ENCODE measurements around the gene IFITM10.

Gene IFITM10

DNA sequence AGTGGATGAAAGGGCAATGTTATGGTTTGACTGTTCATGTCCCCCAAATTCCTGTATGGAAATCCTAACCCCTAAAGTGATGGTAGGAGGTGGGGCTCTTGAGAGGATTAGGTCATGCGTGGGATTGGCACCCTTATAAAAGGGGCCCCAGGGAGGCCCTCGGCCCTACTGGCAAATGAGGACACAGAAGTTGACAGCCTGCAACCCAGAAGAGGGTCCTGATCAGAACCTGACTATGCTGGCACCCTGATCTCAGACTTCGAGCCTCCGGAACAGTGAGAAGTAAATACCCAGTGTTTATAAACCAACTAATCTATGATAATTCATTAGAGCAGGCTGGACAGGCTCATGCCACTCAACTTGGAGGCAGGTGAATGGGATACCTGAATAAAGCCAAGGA lies 8.7 kb downstream of the IFITM10 start:
- DNase-seq (ENCODE audit: low read depth, low spot score) = no peak

DNA sequence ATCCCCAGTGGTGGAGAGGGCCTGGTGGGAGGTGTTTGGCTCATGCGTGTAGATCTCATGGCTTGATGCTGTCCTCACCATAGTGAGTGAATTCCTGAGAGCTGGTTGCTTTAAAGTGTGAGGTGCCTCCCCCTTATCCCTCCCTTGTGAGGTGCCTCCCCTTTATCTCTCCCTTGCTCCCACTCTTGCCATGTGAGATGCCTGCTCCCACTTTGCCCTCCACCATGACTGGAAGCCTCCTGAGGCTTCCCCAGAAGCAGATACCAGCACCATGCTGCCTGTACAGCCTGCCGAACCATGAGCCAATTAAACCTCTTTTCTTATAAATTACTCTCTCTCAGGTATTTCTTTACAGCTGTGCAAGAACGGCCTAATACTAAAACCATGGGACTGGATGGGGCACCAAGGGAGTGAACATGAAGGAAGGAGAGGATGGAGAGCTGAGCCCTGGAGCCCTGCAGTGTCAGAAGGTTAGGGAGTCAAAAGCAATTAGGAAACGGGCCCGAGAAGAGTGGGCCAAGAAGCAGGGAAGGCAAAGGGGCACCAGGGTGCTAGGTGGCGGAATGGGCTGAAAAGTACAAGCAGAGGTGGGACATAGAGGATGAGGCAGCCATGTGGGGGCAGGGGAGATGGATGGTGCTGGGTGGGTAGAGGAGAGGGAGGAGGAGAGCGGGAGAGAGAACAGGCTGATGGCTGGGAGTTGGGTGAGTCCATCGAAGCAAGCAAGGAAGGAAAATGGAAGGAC lies 9.4 kb downstream of the IFITM10 start:
- no peak for DNase-seq (ENCODE audit: low read depth, low spot score)

DNA sequence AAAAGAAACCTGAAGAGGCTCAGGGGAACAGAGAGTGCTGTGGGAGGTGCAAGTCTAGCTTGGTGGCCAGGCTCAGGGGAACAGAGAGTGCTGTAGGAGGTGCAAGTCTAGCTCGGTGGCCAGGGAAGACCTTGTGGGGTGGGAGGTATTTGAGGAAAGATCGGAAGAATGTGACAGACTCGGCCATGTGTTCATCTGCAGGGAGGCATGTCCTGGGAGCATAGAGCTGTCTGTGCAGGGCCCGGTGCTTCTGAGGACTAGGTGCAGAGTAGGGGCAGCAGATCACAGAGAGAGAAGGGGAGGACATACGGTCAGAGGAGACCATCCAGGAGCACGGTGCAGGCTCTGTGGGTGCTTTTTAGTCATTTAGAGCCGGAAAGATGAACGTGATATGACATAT lies 10.8 kb downstream of the IFITM10 start:
- DNase-seq (ENCODE audit: low read depth, low spot score) = no peak

DNA sequence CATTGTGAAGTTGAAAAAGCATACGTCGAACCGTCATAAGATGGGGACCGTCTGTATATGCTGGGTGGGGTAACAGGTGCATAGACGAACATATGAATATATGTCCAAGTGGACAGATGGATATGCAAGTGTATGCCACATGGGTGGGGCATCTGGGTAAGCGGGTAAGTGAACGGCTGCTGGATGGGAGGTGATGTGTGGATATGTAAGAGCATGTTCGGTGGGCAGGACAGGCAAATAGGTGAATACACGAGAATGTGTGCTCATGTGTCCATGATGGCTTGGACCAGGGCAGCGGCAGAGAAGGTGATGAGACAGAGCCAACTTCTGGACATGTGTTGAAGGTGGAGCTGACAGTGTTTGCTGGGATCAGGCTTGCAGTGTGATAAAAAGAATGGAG lies 12.0 kb downstream of the IFITM10 start:
- DNase-seq (ENCODE audit: low read depth, low spot score) = no peak

DNA sequence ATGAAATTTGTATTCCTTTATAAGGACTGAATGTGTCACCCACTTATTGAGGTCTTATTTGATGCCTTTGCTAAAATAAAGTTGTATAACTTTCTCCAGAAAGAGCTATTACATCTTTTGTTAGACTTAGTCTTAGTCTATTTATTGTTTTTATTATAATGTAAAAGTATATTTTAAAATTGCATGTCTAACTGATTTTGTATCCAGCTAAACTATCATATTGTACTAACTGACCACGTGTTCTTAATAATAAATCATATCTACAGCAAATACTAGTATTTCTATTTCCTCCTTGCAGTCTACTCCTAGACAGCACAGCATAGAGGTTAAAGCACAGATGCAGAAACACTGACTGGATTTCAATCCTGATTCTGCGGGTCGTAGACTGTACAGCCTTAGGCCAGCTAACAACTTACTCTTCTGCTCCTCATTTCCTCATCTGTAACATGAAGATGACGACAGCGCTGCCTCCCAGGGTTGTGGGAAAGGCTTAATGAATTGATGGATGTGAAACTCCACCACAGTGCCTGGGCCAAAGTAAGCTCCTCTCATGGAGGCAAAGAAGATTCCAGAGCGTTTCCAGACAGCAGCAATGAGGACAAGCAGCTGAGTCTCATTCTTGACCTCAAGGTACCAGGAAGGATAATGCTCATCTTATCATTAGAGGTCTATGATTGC lies 13.2 kb downstream of the IFITM10 start:
- no peak for DNase-seq (ENCODE audit: low read depth, low spot score)

DNA sequence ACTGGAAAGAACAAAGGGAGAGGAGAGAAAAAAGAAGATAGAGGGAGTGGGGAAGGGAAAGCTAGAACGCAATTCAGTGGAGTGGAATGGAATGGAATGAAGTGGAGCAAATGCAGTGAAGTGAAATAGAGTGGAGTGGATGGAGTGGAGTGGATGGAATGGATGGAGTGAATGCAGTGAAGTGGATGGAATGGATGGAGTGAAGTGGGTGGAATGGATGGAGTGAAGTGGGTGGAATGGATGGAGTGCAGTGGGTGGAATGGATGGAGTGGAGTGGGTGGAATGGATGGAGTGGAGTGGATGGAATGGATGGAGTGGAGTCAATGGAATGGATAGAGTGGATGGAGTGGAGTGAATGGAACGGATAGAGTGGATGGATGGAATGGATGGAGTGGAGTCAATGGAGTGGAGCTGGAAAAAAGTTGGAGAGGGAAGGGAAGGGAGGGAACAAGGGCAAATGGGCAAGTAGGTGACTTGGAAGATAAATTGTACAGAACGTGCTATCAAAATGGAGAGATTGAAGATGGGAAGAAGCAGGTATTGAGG lies 13.9 kb downstream of the IFITM10 start:
- DNase-seq (ENCODE audit: low read depth, low spot score) = no peak

DNA sequence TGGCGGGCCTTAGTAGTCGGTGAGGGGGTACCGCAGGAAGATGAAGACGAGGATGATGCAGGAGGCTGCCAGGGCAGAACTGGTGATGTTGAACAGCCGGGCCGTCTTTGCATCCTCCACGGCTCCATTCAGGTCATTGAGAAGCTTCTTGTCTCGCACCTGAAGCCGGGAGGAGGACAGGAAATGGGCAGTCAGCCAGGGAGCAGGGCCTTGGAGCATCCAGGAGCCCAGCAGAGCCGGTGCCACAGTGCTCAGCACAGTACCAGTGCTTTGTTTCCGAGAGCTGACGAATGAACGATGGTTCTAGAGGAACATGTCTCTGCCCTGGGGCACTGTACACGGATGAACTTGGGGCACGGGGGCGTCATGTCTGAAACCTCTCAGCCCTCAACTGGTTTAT lies 15.1 kb downstream of the IFITM10 start:
- DNase-seq (ENCODE audit: low read depth, low spot score) = no peak

DNA sequence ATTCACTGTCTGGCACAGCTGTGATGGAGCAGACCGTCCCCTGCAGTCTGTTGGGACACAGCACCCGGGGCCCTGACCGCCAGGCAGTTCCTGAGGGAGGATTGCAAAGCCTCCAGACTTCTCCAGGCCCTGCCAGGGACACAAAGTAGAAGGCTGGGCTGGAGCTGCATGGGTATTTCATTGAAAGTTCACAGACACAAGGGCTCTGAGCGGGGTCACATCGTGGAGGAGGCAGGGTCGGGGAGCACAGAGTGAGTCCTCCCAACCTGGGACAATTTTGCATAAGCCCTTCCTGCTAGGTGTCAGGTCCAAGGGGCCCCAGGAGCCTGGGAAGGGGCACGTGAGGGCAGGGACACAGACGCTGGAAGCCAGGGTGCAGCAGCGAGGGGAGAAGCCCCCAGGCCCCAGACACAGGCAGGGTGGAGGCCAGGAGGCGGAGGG lies 15.7 kb downstream of the IFITM10 start:
- DNase-seq (ENCODE audit: low read depth, low spot score) = no peak

GRCh38 chr11:1733716-1734640 lies 16.4 kb downstream of the IFITM10 start:
- DNase-seq (ENCODE audit: low read depth, low spot score) = no peak

- DNase-seq (ENCODE audit: low read depth, low spot score) = no peak
Measured at GRCh38 chr11:1733009-1733715, 17.2 kb downstream of the IFITM10 start.

- no peak for DNase-seq (ENCODE audit: low read depth, low spot score)
Measured at GRCh38 chr11:1732418-1733008, 17.9 kb downstream of the IFITM10 start.

- no peak for DNase-seq (ENCODE audit: low read depth, low spot score)
Measured at GRCh38 chr11:1731451-1732059, 18.8 kb downstream of the IFITM10 start.

GRCh38 chr11:1730059-1730629 lies 20.3 kb downstream of the IFITM10 start:
- no peak for DNase-seq (ENCODE audit: low read depth, low spot score)

DNA sequence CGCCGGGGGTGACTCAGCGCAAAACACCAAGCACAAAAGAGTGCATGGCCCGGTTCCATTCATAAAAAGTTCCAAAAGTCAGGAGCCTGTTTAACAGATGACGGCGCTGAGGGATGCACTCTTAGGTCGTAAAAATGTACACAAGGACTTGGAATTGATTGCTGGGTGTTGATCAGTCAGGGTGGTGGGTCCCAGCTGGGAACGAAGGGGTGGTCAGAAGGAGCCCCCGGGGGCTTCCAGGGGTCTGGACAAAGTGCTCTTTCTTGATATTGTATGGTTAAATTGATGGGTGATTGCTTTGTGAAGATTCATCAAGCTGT lies 20.7 kb downstream of the IFITM10 start:
- DNase-seq (ENCODE audit: low read depth, low spot score) = no peak

GRCh38 chr11:1728931-1729691 lies 21.3 kb downstream of the IFITM10 start:
- no peak for DNase-seq (ENCODE audit: low read depth, low spot score)

DNA sequence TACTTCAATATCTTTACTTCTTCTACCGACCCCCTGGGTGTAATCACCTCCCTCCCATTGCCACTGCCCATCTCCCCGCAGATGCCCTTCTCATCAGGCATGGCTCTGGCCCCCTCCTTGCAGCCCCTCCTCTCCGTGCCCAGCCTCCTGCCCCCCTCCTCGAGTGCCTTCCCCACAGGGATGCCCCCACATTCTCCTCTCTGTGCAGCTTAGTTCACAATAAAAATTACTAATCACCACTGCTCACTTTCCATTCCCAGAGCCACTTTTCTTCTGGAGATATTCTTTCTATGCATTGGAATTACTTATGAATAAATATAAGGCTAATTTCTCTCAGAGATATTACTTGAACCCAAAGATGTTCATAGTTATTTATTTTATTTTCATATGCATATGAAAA lies 22.1 kb downstream of the IFITM10 start:
- DNase-seq (ENCODE audit: low read depth, low spot score) = no peak

GRCh38 chr11:1727861-1728260 lies 22.5 kb downstream of the IFITM10 start:
- no peak for DNase-seq (ENCODE audit: low read depth, low spot score)

- no peak for DNase-seq (ENCODE audit: low read depth, low spot score)
Measured at GRCh38 chr11:1727096-1727690, 23.2 kb downstream of the IFITM10 start.

DNA sequence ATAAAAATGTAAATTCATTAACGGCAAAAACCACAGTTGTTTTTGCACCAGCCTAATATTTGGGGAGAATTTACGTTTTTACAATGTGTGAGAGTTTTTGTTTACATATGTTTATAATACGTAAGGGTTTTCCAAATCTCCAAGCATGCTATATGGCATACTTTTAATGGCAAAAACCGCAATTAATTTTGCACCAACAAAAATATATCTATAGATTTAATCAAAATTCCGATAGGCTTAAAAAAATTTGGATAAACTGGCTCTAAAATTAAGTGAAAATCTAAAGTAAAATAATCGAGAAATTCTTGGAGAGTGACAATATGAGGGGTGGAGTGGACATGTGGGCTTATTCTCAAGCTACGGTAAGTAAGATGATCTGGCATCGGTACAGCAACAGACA lies 30.6 kb downstream of the IFITM10 start:
- no peak for DNase-seq (ENCODE audit: low read depth, low spot score)
